Cardiac muscle cell (in vitro differentiated cells and primary cell): ENCODE data around the gene UBE2E1. TPM values are rescaled to one million over a fixed set of nuclear protein-coding genes. Genes with fewer than 3 reads are reported as not detected.

Source experiments
- DNase-seq, 2 donors: peaks; one replicate each; pipeline versions ENCODE4 v3.0.0 to v3.0.0-alpha.2; 2010 to 2017; ENCODE audit warnings: low read depth in 1 of 2, low spot score in 1 of 2
- H3K27ac ChIP-seq: fragments of 200-600 bp; sonication (generic); 2 replicates; pipeline ENCODE4 v1.5.1; 2016
- H3K27me3 ChIP-seq: fragments of 200-600 bp; sonication (generic); 2 replicates; pipeline ENCODE4 v1.6.0; 2016; ENCODE audit warnings: control low read depth
- H3K36me3 ChIP-seq: fragments of 200-600 bp; sonication (generic); 2 replicates; pipeline ENCODE4 v1.5.1; 2016; ENCODE audit warnings: control low read depth
- H3K4me1 ChIP-seq: fragments of 200-600 bp; sonication (generic); 2 replicates; pipeline ENCODE4 v1.8.1; 2017; ENCODE audit warnings: low read depth, mild to moderate bottlenecking, mixed run types
- H3K4me3 ChIP-seq: fragments of 200-600 bp; sonication (generic); 2 replicates; pipeline ENCODE4 v1.5.1; 2016; ENCODE audit warnings: mild to moderate bottlenecking
- H3K9me3 ChIP-seq: fragments of 200-600 bp; sonication (generic); 2 replicates; pipeline ENCODE4 v1.5.1; 2017; ENCODE audit warnings: low read depth, mild to moderate bottlenecking, control low read depth
- polyA plus RNA-seq: library from polyadenylated mRNA; unstranded; fragments of >200 nt; fragmentation: Nextera tagmentation; extraction: Ambion mirVana; gene quantifications from 2 replicates; pipeline ENCODE4 v1.2.1, GENCODE V29; 2016
- total RNA-seq: library from RNA; depleted of rRNA; stranded (reverse); fragments of >200 nt; gene quantifications from 2 replicates; pipeline ENCODE4 v1.2.3, GENCODE V29; 2016
- TF ChIP-seq, protein P1 (sequence below): IDR thresholded peaks from 2 replicates; pipeline ENCODE4 v1.5.1; 2012; ENCODE audit warnings: low read depth, mild to moderate bottlenecking, low read length

Gene UBE2E1
- total and polyA plus RNA-seq, 2 experiments from 2014 or later: 33.5 to 198 TPM

DNA sequence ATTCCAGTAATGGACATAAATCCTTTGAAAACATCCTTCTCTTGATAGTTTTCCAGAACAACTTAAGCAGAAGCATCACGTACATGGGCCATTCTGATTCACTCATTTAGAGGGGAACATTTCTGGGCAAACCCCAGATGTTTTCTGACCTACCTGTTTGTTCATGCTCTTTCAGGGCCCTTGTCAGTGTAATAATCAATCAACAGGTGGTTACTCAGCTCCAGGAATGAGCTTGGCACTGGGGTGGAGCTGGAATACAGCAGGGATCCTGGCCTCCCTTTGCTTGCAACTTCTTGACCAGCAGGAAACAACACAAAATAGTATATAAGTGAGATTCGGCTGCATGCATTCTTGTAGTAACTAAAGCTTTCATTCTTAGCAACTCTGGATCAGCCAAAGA is 9.2 kb upstream of the UBE2E1 start:
- no peak for DNase-seq
- Histone ChIP-seq H3K36me3 (no peaks in the 10 kb centered on the region), H3K4me1 (no peaks in the 10 kb centered on the region), H3K9me3 (no peaks in the 10 kb centered on the region), H3K27ac (no peak overlapping the region), H3K27me3 (no peaks in the 10 kb centered on the region), H3K4me3 (no peak overlapping the region)
- TF ChIP-seq, protein P1, sequence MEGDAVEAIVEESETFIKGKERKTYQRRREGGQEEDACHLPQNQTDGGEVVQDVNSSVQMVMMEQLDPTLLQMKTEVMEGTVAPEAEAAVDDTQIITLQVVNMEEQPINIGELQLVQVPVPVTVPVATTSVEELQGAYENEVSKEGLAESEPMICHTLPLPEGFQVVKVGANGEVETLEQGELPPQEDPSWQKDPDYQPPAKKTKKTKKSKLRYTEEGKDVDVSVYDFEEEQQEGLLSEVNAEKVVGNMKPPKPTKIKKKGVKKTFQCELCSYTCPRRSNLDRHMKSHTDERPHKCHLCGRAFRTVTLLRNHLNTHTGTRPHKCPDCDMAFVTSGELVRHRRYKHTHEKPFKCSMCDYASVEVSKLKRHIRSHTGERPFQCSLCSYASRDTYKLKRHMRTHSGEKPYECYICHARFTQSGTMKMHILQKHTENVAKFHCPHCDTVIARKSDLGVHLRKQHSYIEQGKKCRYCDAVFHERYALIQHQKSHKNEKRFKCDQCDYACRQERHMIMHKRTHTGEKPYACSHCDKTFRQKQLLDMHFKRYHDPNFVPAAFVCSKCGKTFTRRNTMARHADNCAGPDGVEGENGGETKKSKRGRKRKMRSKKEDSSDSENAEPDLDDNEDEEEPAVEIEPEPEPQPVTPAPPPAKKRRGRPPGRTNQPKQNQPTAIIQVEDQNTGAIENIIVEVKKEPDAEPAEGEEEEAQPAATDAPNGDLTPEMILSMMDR: no peak

DNA sequence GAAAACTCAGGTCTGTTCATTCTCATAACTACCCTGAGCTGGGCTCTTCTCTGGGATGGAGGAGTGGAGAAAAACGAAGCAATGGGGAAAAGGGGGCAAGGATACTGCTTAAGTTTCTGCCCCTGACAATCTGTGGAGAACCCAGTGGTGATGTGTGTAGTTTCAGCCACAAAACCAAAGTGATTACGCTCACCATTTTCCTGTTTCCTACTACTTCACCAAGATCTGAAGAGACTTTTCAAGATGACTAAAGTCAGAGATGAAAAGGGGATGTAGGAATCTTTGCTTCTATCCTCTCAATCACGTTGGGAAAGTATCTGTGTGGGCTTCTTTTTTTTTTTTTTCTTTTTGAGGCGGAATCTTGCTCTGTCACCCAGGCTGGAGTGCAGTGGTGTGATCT is 8.3 kb upstream of the UBE2E1 start:
- Histone ChIP-seq H3K27ac (no peak overlapping the region), H3K27me3 (no peaks in the 10 kb centered on the region), H3K4me1 (no peaks in the 10 kb centered on the region), H3K4me3 (no peak overlapping the region), H3K36me3 (no peaks in the 10 kb centered on the region), H3K9me3 (no peaks in the 10 kb centered on the region)
- no peak for DNase-seq
- TF ChIP-seq, protein P1: no peak

DNA sequence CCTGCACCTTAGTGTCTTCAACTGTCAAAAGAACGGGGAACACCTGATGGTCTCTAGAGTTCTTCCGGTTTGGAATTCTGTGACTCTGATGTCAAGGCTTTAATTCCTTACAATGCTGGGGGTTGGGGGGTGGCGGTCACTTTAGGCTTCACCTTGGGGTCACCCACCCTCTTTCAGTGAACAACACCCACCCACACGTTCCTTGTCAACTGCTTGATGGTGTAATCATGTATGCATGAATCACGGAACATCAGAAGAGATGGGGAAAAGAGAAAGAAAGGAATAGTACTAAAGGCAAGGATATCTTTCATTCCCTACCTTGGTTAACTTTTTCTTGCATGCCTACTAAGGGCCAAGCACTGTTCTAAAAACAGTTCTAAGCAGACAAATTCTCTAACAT is 7.3 kb upstream of the UBE2E1 start:
- no peaks in the 10 kb centered on the region for H3K9me3 ChIP-seq
- no peaks in the 10 kb centered on the region for H3K27me3 ChIP-seq
- no peaks in the 10 kb centered on the region for H3K36me3 ChIP-seq
- TF ChIP-seq, protein P1: no peak
- DNase-seq: no peak
- H3K4me1 ChIP-seq: no peaks in the 10 kb centered on the region
- H3K27ac ChIP-seq: no peak overlapping the region
- no peak overlapping the region for H3K4me3 ChIP-seq

DNA sequence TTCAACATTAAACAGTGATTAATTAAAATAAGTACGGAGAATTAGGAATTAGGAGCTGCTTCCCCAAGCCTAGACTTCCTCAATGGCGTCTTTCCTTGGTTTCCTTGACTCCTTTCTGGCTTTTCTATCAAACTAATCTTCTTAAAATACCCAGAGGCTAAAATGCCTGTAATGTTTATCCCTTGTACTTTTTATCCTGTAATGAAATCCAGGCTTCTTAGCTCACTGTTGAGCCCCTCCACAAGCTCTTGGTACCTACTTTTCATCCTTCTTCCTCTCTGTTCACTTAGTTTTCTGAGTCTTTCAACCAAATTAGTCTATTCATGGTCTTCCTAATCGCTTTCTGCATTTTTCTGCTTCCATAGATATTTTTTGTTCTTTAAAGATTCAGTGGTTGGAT is 6.9 kb upstream of the UBE2E1 start:
- TF ChIP-seq, protein P1: no peak
- no peak overlapping the region for H3K4me3 ChIP-seq
- no peak for DNase-seq
- no peaks in the 10 kb centered on the region for H3K27me3 ChIP-seq
- H3K36me3 ChIP-seq: no peaks in the 10 kb centered on the region
- no peak overlapping the region for H3K27ac ChIP-seq
- H3K4me1 ChIP-seq: no peaks in the 10 kb centered on the region
- H3K9me3 ChIP-seq: no peaks in the 10 kb centered on the region

DNA sequence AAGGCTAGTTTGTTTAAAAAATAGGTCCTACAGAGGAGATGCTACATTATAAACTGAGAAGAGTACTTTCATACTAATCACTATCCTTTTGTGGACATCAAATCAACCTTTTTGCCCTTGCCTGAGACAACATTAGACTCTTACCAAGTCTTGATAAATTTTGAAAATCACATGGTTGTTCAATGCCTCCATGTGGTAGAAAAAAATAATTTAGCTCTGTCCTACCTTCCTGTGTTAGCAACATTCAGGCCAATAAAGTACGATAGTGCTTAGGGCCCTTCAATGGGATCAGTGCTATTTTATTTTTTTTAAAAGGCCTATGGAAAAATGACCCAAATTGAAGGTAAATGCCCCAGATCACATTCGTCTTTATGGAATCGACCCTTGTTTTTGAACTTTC is 5.0 kb upstream of the UBE2E1 start:
- TF ChIP-seq, protein P1: peak; percentile 32
- peak in 1 of 2 donors; percentile 52 for DNase-seq
- H3K27ac ChIP-seq: no peak overlapping the region
- no peaks in the 10 kb centered on the region for H3K36me3 ChIP-seq
- peaks cover 3% of the 10 kb centered on the region for H3K4me1 ChIP-seq
- no peaks in the 10 kb centered on the region for H3K9me3 ChIP-seq
- no peak overlapping the region for H3K4me3 ChIP-seq
- no peaks in the 10 kb centered on the region for H3K27me3 ChIP-seq
